GM12878 (cell line): ENCODE measurements around the gene NUMA1. TPM values are rescaled to one million over a fixed set of nuclear protein-coding genes. Genes with fewer than 3 reads are reported as not detected.

ENCODE experiments used
- ATAC-seq: fragments of 200-7000 bp; cut with Tn5 transposase; 3 replicates; pipeline ENCODE4 v1.9.1; 2020; ENCODE audit warnings: mild to moderate bottlenecking, moderate library complexity
- BruUV-seq: library from RNA; stranded (reverse); fragments of 400-500 nt; replicated peaks from 2 replicates; lab custom pipeline; 2021; lab: Mats Ljungman, UMichigan
- CTCF ChIA-PET: fragments of 300-600 bp; sonication (Branson Sonifier 250); formaldehyde crosslinking; extraction: SDS; loops from one replicate; lab custom pipeline; 2021; ENCODE audit warnings: inconsistent platforms; lab: Yijun Ruan, JAX
- POLR2A ChIA-PET: fragments of 350-600 bp; formaldehyde crosslinking; extraction: SDS; loops from one replicate; lab custom pipeline; 2021; ENCODE audit warnings: inconsistent platforms; lab: Charles Lee
- RAD21 ChIA-PET: fragments of 300-600 bp; sonication (Branson Sonifier 250); formaldehyde crosslinking; loops from one replicate; lab custom pipeline; 2023; ENCODE audit warnings: antibody characterized with exemption; ENCODE audit not compliant: unreplicated experiment; lab: Charles Lee
- SMC1A ChIA-PET: fragments of 300-600 bp; sonication (Branson Sonifier 250); formaldehyde crosslinking; loops from one replicate; lab custom pipeline; 2023; ENCODE audit not compliant: unreplicated experiment, uncharacterized antibody; lab: Charles Lee
- DNase-seq: peaks from one replicate; pipeline ENCODE4 v3.0.0-alpha.2; 2011; ENCODE audit warnings: low read depth, low spot score
- FAIRE-seq: peaks from 3 replicates; lab custom pipeline; 2011; peaks lifted over from hg19 to GRCh38; lab: Jason Lieb, UNC
- H2AFZ ChIP-seq: 2 replicates; pipeline ENCODE4 v1.6.0; 2011; ENCODE audit warnings: low read depth, low read length, control low read depth; ENCODE audit not compliant: control insufficient read depth
- H3K27ac ChIP-seq: 2 replicates; pipeline ENCODE4 v1.5.1; 2011; ENCODE audit warnings: control low read depth; ENCODE audit not compliant: control insufficient read depth, insufficient read depth
- H3K27me3 ChIP-seq, 2 experiments: replicated peaks in 1 of 2; 2 replicates each; pipeline versions ENCODE4 v1.6.0 to v1.6.1; 2011; ENCODE audit warnings: low read length in 1 of 2; ENCODE audit not compliant: control insufficient read depth in 2 of 2, insufficient read depth in 2 of 2
- H3K36me3 ChIP-seq, 2 experiments: 2 replicates each; pipeline ENCODE4 v1.5.1; 2011; ENCODE audit warnings: low read length in 1 of 2; ENCODE audit not compliant: control insufficient read depth in 2 of 2, insufficient read depth in 2 of 2
- H3K4me1 ChIP-seq: 2 replicates; pipeline ENCODE4 v1.6.1; 2011; ENCODE audit warnings: mild to moderate bottlenecking, low read length, moderate library complexity, mixed read lengths; ENCODE audit not compliant: control insufficient read depth, insufficient read depth
- H3K4me2 ChIP-seq: 2 replicates; pipeline ENCODE4 v1.6.0; 2011; ENCODE audit warnings: control low read depth; ENCODE audit not compliant: control insufficient read depth, insufficient read depth
- H3K4me3 ChIP-seq: fragments of 200-600 bp; sonication (generic); 2 replicates; pipeline ENCODE4 v1.5.1; 2016
- H3K79me2 ChIP-seq: 2 replicates; pipeline ENCODE4 v1.6.0; 2011; ENCODE audit warnings: low read length; ENCODE audit not compliant: control insufficient read depth, insufficient read depth
- H3K9ac ChIP-seq: 2 replicates; pipeline ENCODE4 v1.8.0; 2011; ENCODE audit warnings: low read length, control low read depth, mixed read lengths; ENCODE audit not compliant: control insufficient read depth, insufficient read depth
- H3K9me3 ChIP-seq: replicated peaks from 3 replicates; pipeline ENCODE4 v1.5.1; 2011; ENCODE audit warnings: mild to moderate bottlenecking, low read length; ENCODE audit not compliant: control insufficient read depth, insufficient read depth
- H4K20me1 ChIP-seq: 2 replicates; pipeline ENCODE4 v1.6.0; 2011; ENCODE audit not compliant: control insufficient read depth, insufficient read depth
- CBX5 ChIP-seq: sonication (generic); IDR thresholded peaks from 2 replicates; pipeline ENCODE4 v1.6.1; 2016; ENCODE audit warnings: low read depth, moderate library complexity, mild to moderate bottlenecking, inconsistent platforms
- CUX1 ChIP-seq: IDR thresholded peaks from 2 replicates; pipeline ENCODE4 v1.6.1; 2012; ENCODE audit warnings: improper control_type of control experiment, low read depth, low read length; ENCODE audit not compliant: insufficient replicate concordance
- DPF2 ChIP-seq: fragments of 450-650 bp; IDR thresholded peaks from 2 replicates; pipeline ENCODE4 v1.6.1; 2017; ENCODE audit warnings: mild to moderate bottlenecking
- EGR1 ChIP-seq, 2 experiments: IDR thresholded peaks; 1 replicate in 1 of 2; 2 replicates in 1 of 2; pipeline ENCODE4 v1.6.1; 2011 to 2012; ENCODE audit warnings: low read depth in 2 of 2, low read length in 2 of 2, borderline replicate concordance in 1 of 2, mild to moderate bottlenecking in 1 of 2, moderate library complexity in 1 of 2
- HCFC1 ChIP-seq: fragments of 150-350 bp; IDR thresholded peaks from 2 replicates; pipeline ENCODE4 v1.6.1; 2014; ENCODE audit warnings: low read length
- MEF2B ChIP-seq: fragments of 450-650 bp; IDR thresholded peaks from 2 replicates; pipeline ENCODE4 v1.6.1; 2018; ENCODE audit warnings: mild to moderate bottlenecking, moderate library complexity; ENCODE audit not compliant: partially characterized antibody, poor library complexity, severe bottlenecking
- NFYB ChIP-seq: IDR thresholded peaks from 2 replicates; pipeline ENCODE4 v1.6.1; 2011; ENCODE audit warnings: low read depth, mild to moderate bottlenecking, low read length, improper control_type of control experiment, moderate library complexity; ENCODE audit not compliant: insufficient read depth
- NR2F1 ChIP-seq: fragments of 450-650 bp; conservative IDR thresholded peaks from 2 replicates; pipeline ENCODE4 v1.6.1; 2017; ENCODE audit warnings: mild to moderate bottlenecking
- SP1 ChIP-seq: IDR thresholded peaks from one replicate; pipeline ENCODE4 v1.6.1; 2011; ENCODE audit warnings: low read depth, low read length
- TARDBP ChIP-seq: IDR thresholded peaks from 2 replicates; pipeline ENCODE4 v1.6.1; 2016; ENCODE audit warnings: borderline replicate concordance
- TCF3 ChIP-seq: IDR thresholded peaks from 2 replicates; pipeline ENCODE4 v1.6.1; 2012; ENCODE audit warnings: low read depth, mild to moderate bottlenecking, low read length, borderline replicate concordance; ENCODE audit not compliant: insufficient read depth
- ZBTB11 ChIP-seq: fragments of 450-650 bp; formaldehyde crosslinking; IDR thresholded peaks from 2 replicates; pipeline ENCODE4 v1.5.0; 2022; ENCODE audit warnings: mild to moderate bottlenecking, missing genetic modification characterization
- WGBS: methylation state at CpG from one replicate; pipeline ENCODE4 v1.1.6; 2016; ENCODE audit warnings: low lambda C conversion rate; ENCODE audit not compliant: insufficient replicate concordance, insufficient coverage; ENCODE audit errors: missing lambda C conversion rate; 5-methylcytosine and 5-hydroxymethylcytosine counted together
- in situ Hi-C: fragments of 300-500 bp; cut with MboI; formaldehyde crosslinking; loops from 9 replicates; pipeline ENCODE4 v1.14.3; 2018; ENCODE audit warnings: mixed read lengths
- intact Hi-C: fragments of 100-400 bp; cut with micrococcal nuclease; formaldehyde crosslinking; loops from one replicate; pipeline ENCODE4 v1.14.2; 2022; ENCODE audit not compliant: unreplicated experiment
- polyA plus RNA-seq, 11 experiments: library from polyadenylated mRNA; depleted of rRNA in 4 of 11; unstranded in 6 of 11; stranded (reverse) in 5 of 11; fragments of >200 nt; fragmentation: Nextera tagmentation in 4 of 11; fragmentation: Illumina TruSeq in 1 of 11; extraction: Ambion mirVana in 4 of 11; extraction: Trizol in 1 of 11; gene quantifications; 1 replicate in 1 of 11; 2 replicates in 10 of 11; pipeline versions ENCODE4 v1.2.1 to v1.2.3, GENCODE V29; 2011 to 2016; ENCODE audit warnings: inconsistent platforms in 2 of 11, missing spikeins in 2 of 11, low read depth in 1 of 11
- total RNA-seq, 4 experiments: library from RNA; depleted of rRNA in 3 of 4; stranded (reverse); fragments of >200 nt in 3 of 4; fragmentation: Illumina TruSeq in 1 of 4; extraction: Trizol in 1 of 4; gene quantifications; 2 replicates each; pipeline versions ENCODE4 v1.2.1 to v1.2.3, GENCODE V29; 2013 to 2021

NUMA1 gene
- total and polyA plus RNA-seq, 10 of the 15 experiments (the other 5 are each of a cell fraction or from before 2014, with no cell fraction given), result 5.5 to 111 (median 61.0) TPM

- peak within 1 kb of the TSS; percentile 90 for H3K27ac ChIP-seq
- H3K4me3 ChIP-seq, result peak within 1 kb of the TSS; percentile 94
- peak; percentile 97 for DNase-seq
- H3K27me3 ChIP-seq, result no peaks in the 10 kb centered on the region
- no peaks in the 10 kb centered on the region for H4K20me1 ChIP-seq
- in situ Hi-C loops, result no loop called here
- H3K4me1 ChIP-seq, result peaks cover 21% of the 10 kb centered on the region
- SMC1A ChIA-PET, result interaction anchor here (1.1 to 14.0 kb wide), 5 partner anchors 8 to 328 kb away, joined by 3 to 245 read pairs (median 11); no protein-coding TSS in a partner anchor
- POLR2A ChIA-PET, result interaction anchor here (0.6 to 2.4 kb wide), 4 partner anchors 8 to 67 kb away, joined by 3 to 13 read pairs (median 4); partner anchors contain the start of gene ANAPC15
- H3K9me3 ChIP-seq, result no peaks in the 10 kb centered on the region
- peak within 1 kb of the TSS; percentile 99 for H3K9ac ChIP-seq
- 6% methylated on average over 48 of the region's 64 CpGs for WGBS
- CTCF ChIA-PET, result interaction anchor here (1.9 to 14.0 kb wide), 4 partner anchors 13 to 327 kb away, joined by 5 to 416 read pairs (median 24); no protein-coding TSS in a partner anchor
- intact Hi-C loops, result loop anchor here (1.0 kb wide), 1 partner anchor 23 kb away; the partner anchor contains the start of genes LRRC51 and NUMA1
- H3K36me3 ChIP-seq, result peaks cover 8 to 9% of the 10 kb centered on the region in 2 experiments; a peak in 3 of 4 replicates
- FAIRE-seq, result peak; percentile 86
- peak within 1 kb of the TSS; percentile 96 for H3K4me2 ChIP-seq
- H2AFZ ChIP-seq, result peak within 1 kb of the TSS; percentile 73
- RAD21 ChIA-PET, result no interaction called here
- ATAC-seq, result peak; percentile 97
- BruUV-seq, result no TSS peak
- peaks cover 44% of the 10 kb centered on the region for H3K79me2 ChIP-seq
- TF ChIP-seq ZBTB11 (CRISPR knock-in tag) (peak; percentile 60), CUX1 (no peak), EGR1 (IDR thresholded peaks at IDR 0.05; ENCODE audit: borderline replicate concordance in 1 of 2, low read depth in 2 of 2, low read length in 2 of 2) (peak in 1 of 2 experiments; percentile 68; a peak in 1 of 3 replicates), DPF2 (peak; percentile 45; the same call in 1 of the 2 replicates), NR2F1 (peak; percentile 54), MEF2B (peak; percentile 52), SP1 (peak; percentile 80), NFYB (peak; percentile 62; the same call in 1 of the 2 replicates), HCFC1 (peak; percentile 35), CBX5 (no peak), TCF3 (peak; percentile 78), TARDBP (peak; percentile 68; the same call in 1 of the 2 replicates)
These were observed 22.8 kb upstream of the NUMA1 start, which contains the start of gene LAMTOR1 for GRCh38 chr11:72102946-72103753. Gene LAMTOR1 (minus strand): TSS chr11:72103297. CDS start chr11:72103224, 73 bp downstream.
